GM18508 (cell line): ENCODE results near the gene GNAI3.

Experiments
- ATAC-seq: cut with Tn5 transposase; IDR thresholded peaks from one replicate; pipeline ENCODE4 v1.9.1; 2021; ENCODE audit warnings: moderate number of reproducible peaks; ENCODE audit not compliant: insufficient read depth, unreplicated experiment

GNAI3 gene

DNA sequence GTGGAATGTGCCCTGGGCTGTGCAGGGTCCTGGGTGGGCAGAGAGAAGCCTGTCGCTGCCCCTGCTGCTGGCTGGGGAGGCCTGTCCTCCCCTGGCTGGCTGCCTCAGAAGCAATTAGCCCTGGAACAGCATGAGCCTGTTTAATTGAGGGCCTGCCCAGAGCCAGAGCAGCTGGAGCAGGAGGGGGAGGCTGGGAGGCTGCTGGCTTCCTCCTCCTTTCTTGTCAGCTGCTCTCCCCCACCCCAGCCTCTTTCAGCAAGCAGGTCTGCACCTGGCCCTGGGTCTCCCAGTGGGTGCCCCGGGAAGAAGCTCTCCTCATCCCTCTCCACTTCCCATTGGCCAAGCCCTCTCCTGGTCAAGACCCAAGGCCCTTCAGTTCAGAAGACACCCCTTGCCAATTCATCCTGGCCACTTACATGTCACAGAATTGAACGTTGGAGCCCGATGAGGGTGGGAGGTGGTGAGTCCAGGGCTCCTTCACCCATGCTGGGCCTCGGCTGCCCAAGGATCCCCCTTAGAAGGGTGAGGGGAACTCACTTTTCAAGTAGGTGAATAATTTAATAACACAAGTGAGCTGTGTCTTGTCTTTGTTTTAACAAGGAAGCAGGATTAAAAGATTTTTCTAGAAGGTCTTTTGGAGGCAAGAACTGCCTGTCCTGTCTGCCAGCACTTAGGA is 84.4 kb downstream of the GNAI3 start:
- no peak for ATAC-seq

DNA sequence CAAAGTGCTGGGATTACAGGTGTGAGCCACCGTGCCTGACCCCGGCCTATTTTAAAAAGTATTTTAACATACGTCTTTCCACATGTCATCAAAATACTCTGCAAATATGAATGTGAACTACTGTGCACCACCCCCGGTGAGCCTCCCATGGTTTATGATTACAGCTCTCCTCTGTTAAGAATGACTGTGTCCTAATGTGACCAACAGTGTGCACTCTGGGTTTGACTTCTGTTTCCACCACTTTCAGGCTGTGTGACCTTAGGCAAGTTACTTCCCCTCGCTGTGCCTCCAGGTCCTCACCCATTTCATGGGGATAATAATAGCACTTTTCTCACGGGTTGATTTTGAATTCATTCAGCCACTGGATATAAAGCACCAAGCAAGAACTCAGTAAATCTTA is 85.9 kb downstream of the GNAI3 start:
- no peak for ATAC-seq

DNA sequence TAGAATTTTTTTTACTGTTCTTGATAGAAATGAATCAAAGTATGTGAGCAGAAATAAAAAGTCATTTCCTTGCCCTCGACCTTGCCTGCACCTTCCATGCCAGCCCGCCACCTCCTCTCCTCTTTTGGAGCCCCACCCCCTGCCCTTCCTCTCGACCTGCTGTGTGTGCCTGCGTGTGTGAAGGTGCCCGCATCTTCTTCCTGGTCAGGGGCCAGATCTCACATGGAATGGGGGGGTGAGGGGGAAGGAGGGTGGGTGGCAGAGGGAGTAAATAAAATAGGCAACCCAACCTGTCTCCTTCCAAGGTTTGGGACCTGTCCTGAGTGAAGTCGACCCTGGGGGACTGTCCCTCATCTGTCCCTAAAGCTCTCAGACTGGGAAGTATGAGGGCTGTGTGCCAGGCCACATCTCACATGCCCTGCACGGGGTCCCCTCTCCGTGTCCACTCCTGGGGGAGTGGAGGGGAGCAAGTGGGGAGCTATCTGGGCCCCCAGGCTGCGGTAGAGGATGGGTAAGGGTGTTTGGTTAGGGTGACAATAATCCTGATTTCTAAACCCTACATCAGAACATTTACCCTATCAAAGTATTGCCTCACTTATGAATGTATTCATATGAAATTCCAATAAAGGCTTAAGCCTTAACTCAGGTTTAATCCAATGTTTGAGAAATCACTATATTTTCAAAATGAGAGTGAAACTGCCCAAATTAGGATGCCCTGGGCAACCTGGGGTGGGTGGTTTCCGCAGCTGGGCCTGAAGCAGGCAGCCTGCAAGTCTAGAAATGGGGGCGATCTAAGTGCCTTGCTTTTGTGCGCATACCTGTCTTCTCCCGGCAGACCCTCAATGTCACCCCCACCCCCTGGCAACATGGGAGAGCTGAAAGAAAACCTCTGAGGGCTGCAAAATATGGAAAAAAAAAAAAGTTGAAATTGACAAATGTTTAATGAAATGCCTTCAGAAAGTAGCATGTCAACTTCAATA is 86.6 kb downstream of the GNAI3 start:
- no peak for ATAC-seq

DNA sequence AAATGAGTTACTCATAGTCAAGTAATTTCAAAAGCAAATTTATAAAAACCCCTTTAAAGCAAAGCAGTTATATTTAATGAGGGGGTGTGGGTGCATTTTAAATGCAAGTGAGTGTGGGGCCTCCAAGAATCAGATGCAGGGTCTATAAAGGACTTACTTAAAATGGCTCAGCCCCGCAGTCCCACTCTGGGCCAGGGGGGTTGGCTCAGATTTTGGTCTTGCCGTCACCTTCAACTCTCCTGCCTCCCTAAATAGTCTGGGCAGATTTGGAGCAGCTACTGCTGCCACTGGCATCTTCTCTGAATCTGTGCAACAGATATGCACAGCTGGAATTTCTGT is 87.4 kb downstream of the GNAI3 start:
- ATAC-seq, result no peak

DNA sequence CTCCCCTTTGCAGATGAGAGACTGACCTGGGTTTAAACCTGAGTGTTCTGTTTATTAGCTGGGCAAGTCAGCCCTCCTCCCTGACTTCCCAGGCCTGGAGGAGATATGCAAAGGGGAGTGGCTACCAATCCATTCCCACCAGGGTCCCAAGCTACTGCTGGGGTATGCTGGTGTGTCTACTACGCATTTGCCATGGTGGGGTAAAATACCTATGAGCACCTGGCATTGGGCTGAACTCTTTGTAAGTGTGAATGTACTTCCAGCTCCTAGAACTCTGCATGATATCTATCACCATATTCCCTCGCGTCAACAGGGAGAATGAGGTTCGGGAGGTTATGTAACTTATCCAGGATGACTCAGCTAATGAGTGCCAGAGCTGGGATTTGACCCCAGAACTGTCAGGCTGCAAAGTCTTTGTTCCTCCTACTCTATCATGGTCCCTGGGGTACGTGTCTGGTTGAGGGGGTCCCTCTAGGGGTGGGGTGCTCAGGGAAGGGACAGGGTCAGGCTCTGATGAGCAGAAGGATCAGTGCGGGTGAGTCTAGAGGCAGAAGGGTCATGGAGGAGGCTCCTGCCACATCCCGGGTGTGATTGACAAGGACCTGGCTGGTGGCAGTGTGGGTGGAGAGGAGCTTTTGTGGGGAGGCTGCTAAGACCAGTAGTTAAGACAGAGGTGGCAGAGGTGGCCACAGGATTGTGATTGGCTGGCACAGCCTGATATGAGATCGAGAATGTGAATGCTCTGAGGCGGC is 88.0 kb downstream of the GNAI3 start:
- ATAC-seq, result no peak

DNA sequence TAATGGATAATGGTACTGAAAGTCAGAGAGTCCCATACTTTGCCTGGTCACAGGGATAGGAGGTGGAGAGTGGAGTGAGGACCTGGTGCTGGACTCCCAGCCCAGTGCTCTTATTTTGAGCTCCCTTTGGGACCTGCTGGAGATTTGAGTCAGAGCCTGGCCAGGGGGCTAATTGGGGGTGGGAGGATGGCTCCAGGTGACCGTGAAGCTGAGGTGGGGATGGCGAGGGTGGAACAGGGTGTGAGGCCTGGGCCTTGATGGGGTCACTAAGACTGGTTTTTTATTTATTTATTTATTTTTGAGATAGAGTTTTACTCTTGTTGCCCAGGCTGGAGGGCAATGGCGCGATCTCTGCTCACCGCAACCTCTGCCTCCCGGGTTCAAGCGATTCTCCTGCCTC is 89.0 kb downstream of the GNAI3 start:
- ATAC-seq, result no peak

DNA sequence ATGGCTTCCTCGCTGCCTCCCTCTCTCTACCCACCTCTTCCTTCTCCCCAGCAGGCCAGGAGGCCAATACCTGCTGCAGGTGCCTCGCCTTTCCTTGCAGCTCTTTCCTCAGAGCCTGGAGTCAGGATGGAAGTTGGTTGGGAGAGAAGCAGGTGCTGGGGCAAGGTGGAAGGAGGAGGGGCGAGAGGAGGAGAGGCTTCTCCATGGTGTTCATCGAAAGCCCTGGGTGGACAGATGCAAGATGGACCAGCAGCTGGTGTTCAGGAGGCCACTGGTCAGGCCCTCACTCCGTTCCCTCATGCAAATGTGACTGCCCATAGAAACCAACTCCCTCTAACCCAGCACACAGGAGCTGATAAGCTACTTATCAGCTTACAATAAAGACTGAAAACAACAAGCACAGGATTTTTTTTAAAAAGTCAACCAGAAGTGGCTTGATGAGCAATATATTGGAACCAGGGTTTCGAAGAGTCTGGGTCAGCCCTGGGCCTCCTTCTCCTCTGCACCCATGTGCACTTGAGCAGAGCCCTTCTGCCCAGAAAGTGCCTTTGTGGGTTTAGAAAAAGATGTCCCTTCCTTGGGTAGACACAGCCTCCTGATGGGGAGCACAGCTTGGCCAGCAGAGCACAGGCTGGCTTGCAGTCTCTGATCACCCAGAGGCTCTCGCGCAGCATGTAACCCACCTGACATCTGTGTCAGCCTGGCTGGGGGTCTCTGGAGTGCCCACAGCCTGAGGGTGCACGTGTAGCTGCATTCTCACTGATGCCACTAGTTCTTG is 90.8 kb downstream of the GNAI3 start:
- no peak for ATAC-seq

DNA sequence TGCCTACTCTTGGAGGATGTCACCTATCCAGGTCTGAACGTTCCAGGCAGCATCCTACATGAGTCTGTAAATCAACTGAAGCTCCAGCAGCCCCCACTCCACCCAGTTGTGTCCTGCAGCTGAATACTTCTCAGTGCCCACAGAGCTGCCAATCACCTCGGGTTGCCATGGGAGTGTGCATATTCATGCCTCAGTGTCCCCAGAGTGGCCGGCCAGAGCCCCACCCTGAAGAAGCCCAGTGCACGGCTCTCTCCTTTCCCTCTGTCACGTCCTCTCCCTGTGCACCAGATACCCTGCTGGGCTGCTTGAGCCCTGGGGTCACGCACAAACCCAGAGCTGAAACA is 91.4 kb downstream of the GNAI3 start:
- ATAC-seq, result no peak

DNA sequence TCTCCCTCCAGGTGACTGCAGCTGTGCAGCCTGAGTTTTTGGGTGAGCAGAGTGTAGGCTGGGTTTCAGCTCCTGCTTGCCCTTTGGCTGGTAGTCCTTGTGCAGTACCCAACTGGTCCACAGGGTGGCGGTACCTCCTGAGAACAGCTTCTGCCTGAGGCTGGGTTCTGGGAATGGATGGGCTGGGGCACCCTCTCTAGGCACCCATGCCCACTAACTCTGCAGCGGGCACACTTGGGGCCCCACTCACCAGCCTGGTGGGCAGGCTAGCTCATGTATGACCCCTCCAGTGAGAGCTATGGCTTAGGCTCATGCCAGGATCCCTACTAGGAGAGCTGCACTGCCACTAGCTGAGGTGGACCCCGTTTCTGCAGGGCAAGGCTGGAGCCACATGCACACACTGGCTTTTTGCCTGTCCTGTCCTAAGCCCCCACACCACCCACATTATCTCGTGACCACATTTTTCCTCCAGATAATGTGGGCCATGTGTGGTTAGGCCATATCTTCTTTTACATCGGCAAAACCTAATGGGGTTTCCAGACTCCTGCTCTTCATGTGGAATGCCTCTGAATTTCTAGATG is 92.0 kb downstream of the GNAI3 start:
- ATAC-seq, result no peak

DNA sequence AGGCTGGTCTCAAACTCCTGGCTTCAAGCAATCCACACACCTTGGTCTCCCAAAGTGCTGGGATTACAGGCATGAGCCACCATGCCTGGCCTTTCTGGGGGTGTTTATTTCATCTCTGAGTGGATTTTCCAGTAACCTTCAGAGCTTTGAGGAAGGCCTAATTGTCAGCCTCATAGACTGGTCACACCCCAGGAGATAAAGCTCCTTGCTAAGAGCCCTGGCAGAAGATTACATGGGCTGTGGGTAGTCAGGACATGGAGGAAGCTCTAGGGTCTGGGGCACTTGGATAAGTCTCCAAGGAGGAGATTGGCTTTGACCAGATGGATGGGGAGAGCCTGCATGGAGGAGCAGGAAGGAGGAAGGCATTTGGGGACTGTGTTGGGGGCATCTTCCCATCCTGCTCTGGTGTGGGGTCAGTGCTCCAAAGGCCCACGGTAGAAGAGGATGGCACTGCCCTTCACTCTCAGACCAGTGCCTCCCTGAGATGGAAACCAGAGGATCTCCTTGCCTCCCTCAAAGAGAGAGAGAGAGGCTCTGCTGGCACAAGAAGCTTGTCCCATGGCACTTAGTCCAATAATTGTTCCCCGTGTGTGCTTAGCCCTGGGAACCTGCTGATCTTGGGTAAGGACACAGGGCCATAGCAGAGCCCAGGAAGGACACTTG is 92.8 kb downstream of the GNAI3 start:
- no peak for ATAC-seq

DNA sequence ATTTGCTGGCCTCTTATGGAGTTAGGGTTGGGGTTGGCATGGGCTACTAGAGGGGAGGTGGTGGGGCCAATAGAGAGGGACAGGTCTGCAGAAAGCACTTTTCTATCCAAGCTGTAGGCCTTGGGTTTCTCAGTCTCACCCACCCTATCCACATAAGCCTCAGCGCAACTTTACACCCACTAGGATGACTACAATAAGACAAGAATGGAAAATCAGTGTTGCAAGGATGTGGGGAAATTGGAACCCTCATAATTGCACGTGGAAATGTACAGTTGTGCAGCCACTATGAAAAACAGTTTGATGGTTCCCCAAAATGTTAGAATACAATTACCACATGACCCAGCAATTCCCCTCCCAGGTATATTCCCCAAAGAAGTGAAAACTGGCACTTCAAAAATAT is 93.4 kb downstream of the GNAI3 start:
- ATAC-seq, result no peak

DNA sequence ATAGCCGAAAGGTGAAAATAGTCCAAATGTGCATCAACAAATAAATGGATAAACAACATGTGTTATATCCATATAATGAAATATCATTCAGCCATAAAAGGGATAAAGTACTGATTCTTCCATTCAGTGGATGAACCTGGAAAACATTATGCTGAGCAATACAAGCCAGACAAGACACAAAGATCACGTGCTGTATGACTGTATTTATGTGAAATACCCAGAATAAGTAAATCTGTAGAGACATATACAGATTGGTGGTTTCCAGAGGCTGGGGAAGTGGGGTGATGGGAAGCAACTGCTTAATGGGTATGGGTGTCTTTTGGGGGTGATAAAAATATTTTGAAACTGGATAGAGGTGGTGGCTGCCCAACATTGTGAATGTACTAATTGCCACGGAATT is 94.2 kb downstream of the GNAI3 start:
- no peak for ATAC-seq

DNA sequence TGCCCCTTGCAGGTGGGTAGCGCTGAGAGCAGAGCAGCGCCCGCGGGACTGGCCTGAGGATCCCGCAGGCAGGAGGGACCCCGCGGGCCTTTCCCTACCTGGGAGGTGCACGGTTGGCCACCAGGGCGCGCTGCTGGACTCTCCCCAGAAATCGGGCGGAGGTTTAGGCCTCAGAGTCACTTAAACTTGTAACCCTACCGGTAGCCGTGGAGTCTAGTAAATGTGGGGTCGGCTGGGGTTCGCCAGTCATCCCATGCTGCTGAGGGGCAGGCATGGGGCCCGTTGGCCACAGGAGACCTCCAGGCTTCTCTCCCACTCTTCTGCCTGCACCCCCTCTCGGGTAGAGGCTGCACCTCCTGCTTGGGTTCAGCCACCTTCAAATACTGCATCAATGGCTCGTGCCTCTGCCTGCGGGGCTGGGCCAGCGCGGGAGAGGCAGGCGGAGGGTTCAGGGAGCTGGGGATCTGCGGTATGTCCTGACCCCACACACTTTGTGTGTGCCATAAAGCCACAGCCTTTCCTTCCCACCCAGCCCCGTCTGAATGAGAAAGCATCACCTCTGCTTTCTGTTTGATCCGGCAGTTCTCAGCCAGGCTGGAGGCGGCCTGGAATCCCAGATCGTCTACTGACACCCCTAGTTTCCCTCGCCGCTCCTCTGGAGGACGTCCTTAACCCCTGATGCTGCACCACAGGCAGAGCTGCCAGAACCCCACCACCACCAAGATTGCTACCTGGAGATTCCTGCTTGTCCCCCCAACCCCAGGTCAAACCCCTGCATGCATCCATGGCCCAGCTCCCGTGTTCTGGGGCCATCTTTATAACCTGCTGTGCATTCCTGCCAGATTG is 95.2 kb downstream of the GNAI3 start:
- ATAC-seq, result no peak

DNA sequence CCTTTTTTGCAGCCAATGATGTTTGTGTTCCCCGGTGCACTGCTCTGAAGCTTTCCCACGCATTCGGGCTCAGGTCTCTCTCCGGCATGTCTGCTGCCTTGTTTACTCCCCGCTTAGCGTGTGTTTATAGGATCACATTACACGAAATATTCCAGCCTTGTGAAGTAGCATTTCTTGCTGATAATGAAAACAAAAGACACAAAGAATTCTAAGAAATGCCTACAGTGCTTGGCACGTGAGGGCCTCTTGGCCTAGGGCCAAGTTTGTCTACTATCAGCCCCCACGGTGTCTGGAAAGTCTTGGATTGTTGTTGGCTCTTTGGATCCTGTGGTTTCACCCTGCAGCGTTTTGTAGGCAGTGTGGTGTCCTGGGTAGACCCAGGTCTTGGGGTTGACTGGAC is 96.3 kb downstream of the GNAI3 start:
- ATAC-seq, result no peak

DNA sequence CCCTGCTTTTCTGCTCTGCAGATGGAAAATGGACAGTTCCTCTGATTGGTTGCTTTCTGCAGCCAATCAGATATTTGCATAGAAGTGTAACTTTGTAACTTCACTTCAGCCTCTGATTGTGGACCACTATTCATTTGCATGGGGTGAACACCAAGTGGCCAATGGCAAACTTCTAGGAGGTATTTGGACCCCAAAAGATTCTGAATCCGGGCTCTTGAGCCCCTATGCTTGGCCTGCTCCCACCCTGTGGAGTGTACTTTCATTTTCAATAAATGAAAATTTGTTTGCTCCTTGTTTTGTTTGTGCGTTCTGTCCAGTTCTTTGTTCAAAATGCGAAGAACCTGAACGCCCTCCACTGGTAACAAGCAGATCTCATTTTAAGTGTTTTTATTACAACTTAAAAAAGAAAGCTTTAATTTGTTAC is 101.1 kb downstream of the GNAI3 start:
- ATAC-seq, result no peak

DNA sequence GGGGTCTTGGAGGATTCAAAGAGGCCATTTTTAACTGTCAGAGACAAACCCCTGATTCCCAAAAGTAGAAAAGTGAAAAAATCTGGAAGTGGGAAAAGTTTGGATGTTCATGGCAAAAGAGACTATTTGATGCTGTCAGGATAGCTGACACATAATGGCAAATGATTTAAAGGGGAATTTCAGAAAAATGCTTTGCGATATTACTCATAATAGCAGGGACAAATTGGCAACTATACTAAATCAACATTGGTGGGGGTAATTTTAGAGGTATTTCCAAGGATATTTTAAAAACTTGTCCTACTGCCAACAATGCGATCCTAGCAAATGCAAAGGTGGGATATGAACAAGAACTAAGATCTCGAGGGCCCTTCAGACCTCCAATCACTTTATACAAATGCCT is 102.2 kb downstream of the GNAI3 start:
- no peak for ATAC-seq

DNA sequence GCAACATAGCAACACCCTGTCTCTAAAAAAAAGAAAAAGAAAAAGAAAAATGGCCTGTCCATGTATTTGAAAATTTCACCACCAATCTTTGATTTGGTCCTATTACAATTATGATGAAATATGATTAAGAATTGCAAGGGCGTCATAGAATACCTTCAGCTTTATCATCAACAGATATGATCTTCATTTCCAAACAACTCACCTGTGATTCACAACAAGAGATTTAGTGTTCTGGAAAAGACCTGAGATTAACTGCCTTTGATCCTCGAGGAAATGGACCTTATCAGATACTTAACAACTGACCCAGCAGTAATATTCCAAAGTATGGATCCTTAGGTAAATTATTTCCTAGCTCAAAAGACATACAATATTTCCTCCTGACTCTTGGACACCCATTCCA is 104.0 kb downstream of the GNAI3 start:
- no peak for ATAC-seq

DNA sequence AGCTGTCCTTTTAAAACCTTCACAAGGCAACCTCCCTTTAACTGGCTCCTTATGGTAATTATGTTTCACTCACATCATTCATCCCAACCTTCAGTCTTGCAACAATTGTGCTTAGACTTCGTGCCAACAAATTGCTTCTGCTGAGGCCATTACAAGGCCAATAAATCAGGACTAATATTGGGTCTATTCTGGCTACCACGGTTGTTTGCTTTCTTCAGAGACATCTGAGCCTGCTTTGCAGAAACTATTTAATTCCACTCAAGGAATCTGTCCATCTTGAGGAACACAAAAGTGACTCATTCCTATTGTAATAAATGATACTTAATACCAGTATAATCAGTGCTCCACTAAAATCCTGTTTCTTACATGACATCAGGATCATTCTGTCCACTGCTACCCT is 104.9 kb downstream of the GNAI3 start:
- no peak for ATAC-seq

DNA sequence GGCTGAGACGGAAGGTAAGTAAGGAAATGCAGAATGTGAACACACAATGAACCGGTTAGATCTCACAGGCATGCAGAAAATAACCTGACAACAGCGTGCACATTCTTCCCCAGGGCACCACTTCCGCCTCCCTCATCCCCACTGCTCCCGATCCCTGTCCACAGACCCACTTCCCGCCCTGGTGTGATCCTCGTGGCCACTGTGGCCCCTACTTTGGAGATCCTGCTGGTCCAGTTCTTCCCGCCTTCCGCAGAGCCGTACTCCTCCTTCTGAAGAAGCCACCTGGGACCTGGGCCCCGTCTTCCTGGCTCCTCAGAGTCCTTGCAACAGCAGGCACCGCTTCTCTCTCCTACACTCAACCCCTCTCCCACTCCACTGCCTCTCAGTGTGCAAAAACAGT is 106.1 kb downstream of the GNAI3 start:
- no peak for ATAC-seq
